GM12878 (cell line): Measurements from ENCODE around the gene FAM241A. TPM values are rescaled to one million over a fixed set of nuclear protein-coding genes. Genes with fewer than 3 reads are reported as not detected.

Experiments
- ATAC-seq: fragments of 200-7000 bp; cut with Tn5 transposase; 3 replicates; pipeline ENCODE4 v1.9.1; 2020; ENCODE audit warnings: mild to moderate bottlenecking, moderate library complexity
- BruUV-seq: library from RNA; stranded (reverse); fragments of 400-500 nt; replicated peaks from 2 replicates; lab custom pipeline; 2021; lab: Mats Ljungman, UMichigan
- CTCF ChIA-PET: fragments of 300-600 bp; sonication (Branson Sonifier 250); formaldehyde crosslinking; extraction: SDS; loops from one replicate; lab custom pipeline; 2021; ENCODE audit warnings: inconsistent platforms; lab: Yijun Ruan, JAX
- POLR2A ChIA-PET: fragments of 350-600 bp; formaldehyde crosslinking; extraction: SDS; loops from one replicate; lab custom pipeline; 2021; ENCODE audit warnings: inconsistent platforms; lab: Charles Lee
- RAD21 ChIA-PET: fragments of 300-600 bp; sonication (Branson Sonifier 250); formaldehyde crosslinking; loops from one replicate; lab custom pipeline; 2023; ENCODE audit warnings: antibody characterized with exemption; ENCODE audit not compliant: unreplicated experiment; lab: Charles Lee
- SMC1A ChIA-PET: fragments of 300-600 bp; sonication (Branson Sonifier 250); formaldehyde crosslinking; loops from one replicate; lab custom pipeline; 2023; ENCODE audit not compliant: unreplicated experiment, uncharacterized antibody; lab: Charles Lee
- DNase-seq: peaks from one replicate; pipeline ENCODE4 v3.0.0-alpha.2; 2011; ENCODE audit warnings: low read depth, low spot score
- FAIRE-seq: peaks from 3 replicates; lab custom pipeline; 2011; peaks lifted over from hg19 to GRCh38; lab: Jason Lieb, UNC
- H2AFZ ChIP-seq: 2 replicates; pipeline ENCODE4 v1.6.0; 2011; ENCODE audit warnings: low read depth, low read length, control low read depth; ENCODE audit not compliant: control insufficient read depth
- H3K27ac ChIP-seq: 2 replicates; pipeline ENCODE4 v1.5.1; 2011; ENCODE audit warnings: control low read depth; ENCODE audit not compliant: control insufficient read depth, insufficient read depth
- H3K27me3 ChIP-seq, 2 experiments: replicated peaks in 1 of 2; 2 replicates each; pipeline versions ENCODE4 v1.6.0 to v1.6.1; 2011; ENCODE audit warnings: low read length in 1 of 2; ENCODE audit not compliant: control insufficient read depth in 2 of 2, insufficient read depth in 2 of 2
- H3K36me3 ChIP-seq, 2 experiments: 2 replicates each; pipeline ENCODE4 v1.5.1; 2011; ENCODE audit warnings: low read length in 1 of 2; ENCODE audit not compliant: control insufficient read depth in 2 of 2, insufficient read depth in 2 of 2
- H3K4me1 ChIP-seq: 2 replicates; pipeline ENCODE4 v1.6.1; 2011; ENCODE audit warnings: mild to moderate bottlenecking, low read length, moderate library complexity, mixed read lengths; ENCODE audit not compliant: control insufficient read depth, insufficient read depth
- H3K4me2 ChIP-seq: 2 replicates; pipeline ENCODE4 v1.6.0; 2011; ENCODE audit warnings: control low read depth; ENCODE audit not compliant: control insufficient read depth, insufficient read depth
- H3K4me3 ChIP-seq: fragments of 200-600 bp; sonication (generic); 2 replicates; pipeline ENCODE4 v1.5.1; 2016
- H3K79me2 ChIP-seq: 2 replicates; pipeline ENCODE4 v1.6.0; 2011; ENCODE audit warnings: low read length; ENCODE audit not compliant: control insufficient read depth, insufficient read depth
- H3K9ac ChIP-seq: 2 replicates; pipeline ENCODE4 v1.8.0; 2011; ENCODE audit warnings: low read length, control low read depth, mixed read lengths; ENCODE audit not compliant: control insufficient read depth, insufficient read depth
- H3K9me3 ChIP-seq: replicated peaks from 3 replicates; pipeline ENCODE4 v1.5.1; 2011; ENCODE audit warnings: mild to moderate bottlenecking, low read length; ENCODE audit not compliant: control insufficient read depth, insufficient read depth
- H4K20me1 ChIP-seq: 2 replicates; pipeline ENCODE4 v1.6.0; 2011; ENCODE audit not compliant: control insufficient read depth, insufficient read depth
- CHD2 ChIP-seq: IDR thresholded peaks from 2 replicates; pipeline ENCODE4 v1.6.1; 2011; ENCODE audit warnings: low read depth, low read length, improper control_type of control experiment, borderline replicate concordance
- EZH2 ChIP-seq: IDR thresholded peaks from 2 replicates; pipeline ENCODE4 v1.6.1; 2012; ENCODE audit warnings: low read depth, mild to moderate bottlenecking, control low read depth, inconsistent platforms, low read length, borderline replicate concordance; ENCODE audit not compliant: control insufficient read depth
- HDAC6 ChIP-seq: fragments of 200-600 bp; sonication (generic); IDR thresholded peaks from one replicate; pipeline ENCODE4 v1.8.0; 2017; ENCODE audit warnings: antibody characterized with exemption; ENCODE audit not compliant: unreplicated experiment
- IRF4 ChIP-seq: IDR thresholded peaks from 2 replicates; pipeline ENCODE4 v1.6.1; 2011; ENCODE audit warnings: low read depth, low read length
- JUNB ChIP-seq: IDR thresholded peaks from 2 replicates; pipeline ENCODE4 v1.6.1; 2016; ENCODE audit warnings: antibody characterized with exemption, mild to moderate bottlenecking
- RBBP5 ChIP-seq: fragments of 200-600 bp; sonication (generic); conservative IDR thresholded peaks from 2 replicates; pipeline ENCODE4 v1.6.1; 2016
- RFX5 ChIP-seq: IDR thresholded peaks from 2 replicates; pipeline ENCODE4 v1.6.1; 2011; ENCODE audit warnings: low read depth, low read length, improper control_type of control experiment
- SPI1 ChIP-seq: IDR thresholded peaks from 2 replicates; pipeline ENCODE4 v1.6.1; 2011; ENCODE audit warnings: low read depth, mild to moderate bottlenecking, low read length, moderate library complexity, borderline replicate concordance; ENCODE audit not compliant: insufficient read depth
- TBL1XR1 ChIP-seq: IDR thresholded peaks from 2 replicates; pipeline ENCODE4 v1.6.1; 2012; ENCODE audit warnings: low read depth, low read length, improper control_type of control experiment
- ZBTB33 ChIP-seq: fragments of 450-650 bp; IDR thresholded peaks from 2 replicates; pipeline ENCODE4 v1.6.1; 2017; ENCODE audit warnings: mild to moderate bottlenecking
- ZNF274 ChIP-seq: IDR thresholded peaks from one replicate; pipeline ENCODE4 v1.8.0; 2011; ENCODE audit not compliant: insufficient read length, insufficient read depth
- WGBS: methylation state at CpG from one replicate; pipeline ENCODE4 v1.1.6; 2016; ENCODE audit warnings: low lambda C conversion rate; ENCODE audit not compliant: insufficient replicate concordance, insufficient coverage; ENCODE audit errors: missing lambda C conversion rate; 5-methylcytosine and 5-hydroxymethylcytosine counted together
- in situ Hi-C: fragments of 300-500 bp; cut with MboI; formaldehyde crosslinking; loops from 9 replicates; pipeline ENCODE4 v1.14.3; 2018; ENCODE audit warnings: mixed read lengths
- intact Hi-C: fragments of 100-400 bp; cut with micrococcal nuclease; formaldehyde crosslinking; loops from one replicate; pipeline ENCODE4 v1.14.2; 2022; ENCODE audit not compliant: unreplicated experiment
- polyA plus RNA-seq, 11 experiments: library from polyadenylated mRNA; depleted of rRNA in 4 of 11; unstranded in 6 of 11; stranded (reverse) in 5 of 11; fragments of >200 nt; fragmentation: Nextera tagmentation in 4 of 11; fragmentation: Illumina TruSeq in 1 of 11; extraction: Ambion mirVana in 4 of 11; extraction: Trizol in 1 of 11; gene quantifications; 1 replicate in 1 of 11; 2 replicates in 10 of 11; pipeline versions ENCODE4 v1.2.1 to v1.2.3, GENCODE V29; 2011 to 2016; ENCODE audit warnings: inconsistent platforms in 2 of 11, missing spikeins in 2 of 11, low read depth in 1 of 11
- total RNA-seq, 4 experiments: library from RNA; depleted of rRNA in 3 of 4; stranded (reverse); fragments of >200 nt in 3 of 4; fragmentation: Illumina TruSeq in 1 of 4; extraction: Trizol in 1 of 4; gene quantifications; 2 replicates each; pipeline versions ENCODE4 v1.2.1 to v1.2.3, GENCODE V29; 2013 to 2021

Gene FAM241A
- total and polyA plus RNA-seq, 10 of the 15 experiments (the other 5 are each of a cell fraction or from before 2014, with no cell fraction given): 0.20 to 7.5 (median 2.4) TPM

GRCh38 chr4:112138538-112138937 is 6.7 kb upstream of the FAM241A start:
- CTCF ChIA-PET: no interaction called here
- Histone ChIP-seq H3K36me3 (no peaks in the 10 kb centered on the region), H3K27ac (no peak overlapping the region), H3K79me2 (no peaks in the 10 kb centered on the region), H3K9me3 (no peaks in the 10 kb centered on the region), H3K4me2 (no peak overlapping the region), H3K4me1 (no peaks in the 10 kb centered on the region), H4K20me1 (no peaks in the 10 kb centered on the region), H3K9ac (no peak overlapping the region), H2AFZ (no peak overlapping the region), H3K27me3 (no peaks in the 10 kb centered on the region), H3K4me3 (no peak overlapping the region)
- intact Hi-C loops: no loop called here
- TF ChIP-seq TBL1XR1: no peak
- no peak for TF ChIP-seq EZH2
- no peak for TF ChIP-seq SPI1
- no peak for TF ChIP-seq JUNB
- TF ChIP-seq CHD2: no peak
- no peak for TF ChIP-seq RBBP5
- no peak for TF ChIP-seq RFX5
- no peak for TF ChIP-seq IRF4
- TF ChIP-seq ZNF274: no peak
- in situ Hi-C loops: no loop called here
- SMC1A ChIA-PET: no interaction called here
- no TSS peak for BruUV-seq
- POLR2A ChIA-PET: interaction anchor here (0.8 kb wide), 1 partner anchor 12 kb away, joined by 3 read pairs; no protein-coding TSS in a partner anchor
- RAD21 ChIA-PET: no interaction called here
- FAIRE-seq (no peak), ATAC-seq (no peak), DNase-seq (no peak)

- no peak overlapping the region for H3K27ac ChIP-seq
- H3K4me2 ChIP-seq: no peak overlapping the region
- no peaks in the 10 kb centered on the region for H4K20me1 ChIP-seq
- H3K4me1 ChIP-seq: peaks cover 5% of the 10 kb centered on the region; the same call in 1 of the 2 replicates
- H3K27me3 ChIP-seq: no peaks in the 10 kb centered on the region
- intact Hi-C loops (no loop called here), in situ Hi-C loops (no loop called here)
- no peak overlapping the region for H3K9ac ChIP-seq
- no peaks in the 10 kb centered on the region for H3K79me2 ChIP-seq
- ATAC-seq (no peak), FAIRE-seq (peak; percentile 47), DNase-seq (no peak)
- ChIA-PET CTCF (interaction anchor here (0.6 to 1.2 kb wide), 5 partner anchors 10 to 383 kb away, joined by 3 read pairs; no protein-coding TSS in a partner anchor), RAD21 (interaction anchor here (1.1 kb wide), 1 partner anchor 9 kb away, joined by 4 read pairs; no protein-coding TSS in a partner anchor), SMC1A (interaction anchor here (0.6 to 1.3 kb wide), 2 partner anchors 10 to 20 kb away, joined by 4 to 5 read pairs; no protein-coding TSS in a partner anchor), POLR2A (interaction anchor here (0.6 kb wide), 1 partner anchor 37 kb away, joined by 3 read pairs; no protein-coding TSS in a partner anchor)
- no peak overlapping the region for H3K4me3 ChIP-seq
- 42% methylated on average over 2 of the region's 2 CpGs for WGBS
- no peaks in the 10 kb centered on the region for H3K36me3 ChIP-seq
- TF ChIP-seq ZBTB33 (no peak), HDAC6 (no peak)
- no peak overlapping the region for H2AFZ ChIP-seq
- BruUV-seq: no TSS peak
- no peaks in the 10 kb centered on the region for H3K9me3 ChIP-seq
Measured at GRCh38 chr4:112140536-112140935, 4.7 kb upstream of the FAM241A start.
